H1 (cell line): ENCODE results near the gene B3GALNT1. TPM values are rescaled to one million over a fixed set of nuclear protein-coding genes. Genes with fewer than 3 reads are reported as not detected.

ENCODE experiments used
- CTCF ChIA-PET: fragments of 300-600 bp; sonication (Branson Sonifier 250); formaldehyde crosslinking; loops from one replicate; lab custom pipeline; 2021; ENCODE audit not compliant: partially characterized antibody; lab: Charles Lee
- POLR2A ChIA-PET: fragments of 300-600 bp; sonication (Branson Sonifier 250); formaldehyde crosslinking; loops from one replicate; lab custom pipeline; 2021; ENCODE audit warnings: inconsistent platforms; ENCODE audit not compliant: partially characterized antibody; lab: Charles Lee
- DNase-seq, 2 experiments: peaks; one replicate each; pipeline versions ENCODE4 v3.0.0 to v3.0.0-alpha.2; 2010 to 2022; ENCODE audit warnings: low spot score in 2 of 2, low read depth in 1 of 2, mixed read lengths in 1 of 2
- FAIRE-seq: peaks from 2 replicates; lab custom pipeline; 2011; peaks lifted over from hg19 to GRCh38; lab: Jason Lieb, UNC
- H2AFZ ChIP-seq: 2 replicates; pipeline ENCODE4 v1.8.1; 2012; ENCODE audit warnings: low read length, inconsistent platforms
- H2AK5ac ChIP-seq: 2 replicates; pipeline ENCODE4 v1.6.1; 2013; ENCODE audit warnings: low read depth, low read length
- H2BK120ac ChIP-seq: replicated peaks from 2 replicates; pipeline ENCODE3; 2013; ENCODE audit warnings: low read depth, low read length, inconsistent platforms
- H2BK12ac ChIP-seq: 2 replicates; pipeline ENCODE4 v1.6.1; 2013; ENCODE audit warnings: low read depth, low read length
- H2BK15ac ChIP-seq: 2 replicates; pipeline ENCODE4 v1.6.1; 2013; ENCODE audit warnings: low read length
- H2BK20ac ChIP-seq: 2 replicates; pipeline ENCODE4 v1.6.1; 2013; ENCODE audit warnings: low read length
- H2BK5ac ChIP-seq: 2 replicates; pipeline ENCODE4 v1.6.1; 2013; ENCODE audit warnings: low read depth, low read length
- H3K14ac ChIP-seq: 2 replicates; pipeline ENCODE4 v1.6.1; 2013; ENCODE audit warnings: inconsistent platforms; ENCODE audit not compliant: insufficient read length
- H3K18ac ChIP-seq: 2 replicates; pipeline ENCODE4 v1.6.1; 2013; ENCODE audit warnings: low read length; ENCODE audit errors: extremely low read depth
- H3K23ac ChIP-seq: 2 replicates; pipeline ENCODE4 v1.6.1; 2013; ENCODE audit warnings: inconsistent platforms; ENCODE audit not compliant: insufficient read length
- H3K23me2 ChIP-seq: 2 replicates; pipeline ENCODE4 v1.6.1; 2013; ENCODE audit warnings: low read depth, low read length
- H3K27ac ChIP-seq: 2 replicates; pipeline ENCODE4 v1.6.1; 2011; ENCODE audit warnings: low read depth, low read length, inconsistent platforms
- H3K27me3 ChIP-seq, 4 experiments: replicated peaks in 1 of 4; 1 replicate in 1 of 4; 2 replicates in 3 of 4; pipeline versions ENCODE4 v1.6.1 to v1.8.1; 2011 to 2013; ENCODE audit warnings: low read length in 3 of 4, mild to moderate bottlenecking in 3 of 4, inconsistent platforms in 2 of 4, mixed read lengths in 2 of 4, moderate library complexity in 1 of 4; ENCODE audit not compliant: control insufficient read depth in 3 of 4, insufficient read depth in 3 of 4; ENCODE audit errors: extremely low read depth in 1 of 4
- H3K36me3 ChIP-seq, 4 experiments: 2 replicates each; pipeline versions ENCODE4 v1.6.1 to v1.8.1; 2011 to 2013; ENCODE audit warnings: mild to moderate bottlenecking in 4 of 4, low read length in 3 of 4, moderate library complexity in 2 of 4, control low read depth in 1 of 4, inconsistent platforms in 1 of 4; ENCODE audit not compliant: insufficient read depth in 4 of 4, control insufficient read depth in 2 of 4
- H3K4ac ChIP-seq: replicated peaks from 2 replicates; pipeline ENCODE3; 2013; ENCODE audit warnings: low read length, low read depth, mixed read lengths, inconsistent platforms; ENCODE audit not compliant: insufficient read length
- H3K4me1 ChIP-seq, 4 experiments: replicated peaks in 1 of 4; 1 replicate in 1 of 4; 2 replicates in 3 of 4; pipeline versions ENCODE4 v1.6.1 to v1.8.1; 2011 to 2013; ENCODE audit warnings: low read length in 3 of 4, inconsistent platforms in 2 of 4, mixed read lengths in 1 of 4; ENCODE audit not compliant: insufficient read depth in 4 of 4, control insufficient read depth in 3 of 4
- H3K4me2 ChIP-seq, 2 experiments: 2 replicates each; pipeline versions ENCODE4 v1.6.1 to v1.8.1; 2011 to 2013; ENCODE audit warnings: low read depth in 2 of 2, low read length in 2 of 2, control low read depth in 1 of 2, inconsistent platforms in 1 of 2, mild to moderate bottlenecking in 1 of 2; ENCODE audit not compliant: insufficient read depth in 1 of 2
- H3K4me3 ChIP-seq, 4 experiments: fragments of 200-600, 300-600 bp in 1 of 4; sonication (generic), shearing (Covaris generic), sonication (Bioruptor Twin) in 1 of 4; 2 replicates each; pipeline versions ENCODE4 v1.5.1 to v1.8.1; 2011 to 2016; ENCODE audit warnings: low read length in 4 of 4, low read depth in 3 of 4, control low read depth in 2 of 4, inconsistent platforms in 2 of 4, mild to moderate bottlenecking in 2 of 4, mixed read lengths in 1 of 4, moderate library complexity in 1 of 4; ENCODE audit not compliant: insufficient read depth in 2 of 4; ENCODE audit errors: extremely low read depth in 1 of 4
- H3K56ac ChIP-seq: replicated peaks from 2 replicates; pipeline ENCODE3; 2013; ENCODE audit warnings: low read depth, mild to moderate bottlenecking, mixed read lengths, low read length, inconsistent platforms; ENCODE audit not compliant: insufficient read length
- H3K79me1 ChIP-seq: 2 replicates; pipeline ENCODE4 v1.6.1; 2013; ENCODE audit warnings: low read depth, low read length, control low read depth
- H3K79me2 ChIP-seq, 2 experiments: 2 replicates each; pipeline versions ENCODE4 v1.6.1 to v1.8.1; 2012 to 2013; ENCODE audit warnings: low read length in 2 of 2, mild to moderate bottlenecking in 2 of 2, inconsistent platforms in 1 of 2; ENCODE audit not compliant: insufficient read depth in 2 of 2, control insufficient read depth in 1 of 2
- H3K9ac ChIP-seq, 4 experiments: replicated peaks in 1 of 4; 1 replicate in 1 of 4; 2 replicates in 3 of 4; pipeline versions ENCODE4 v1.6.1 to v1.8.1; 2011 to 2013; ENCODE audit warnings: low read depth in 3 of 4, low read length in 3 of 4, control low read depth in 2 of 4, mild to moderate bottlenecking in 2 of 4, moderate library complexity in 2 of 4, inconsistent platforms in 1 of 4; ENCODE audit errors: extremely low read depth in 1 of 4
- H3K9me3 ChIP-seq, 2 experiments: 2 replicates each; pipeline versions ENCODE4 v1.6.1 to v1.8.1; 2012 to 2013; ENCODE audit warnings: mild to moderate bottlenecking in 2 of 2, moderate library complexity in 2 of 2, control low read depth in 1 of 2, inconsistent platforms in 1 of 2, low read depth in 1 of 2, low read length in 1 of 2, mixed read lengths in 1 of 2; ENCODE audit not compliant: insufficient read depth in 2 of 2
- H4K20me1 ChIP-seq, 2 experiments: replicated peaks in 1 of 2; 2 replicates each; pipeline versions ENCODE3 to v1.8.1; 2011 to 2013; ENCODE audit warnings: inconsistent platforms in 2 of 2, low read length in 2 of 2, mild to moderate bottlenecking in 1 of 2; ENCODE audit not compliant: insufficient read depth in 2 of 2, control insufficient read depth in 1 of 2
- H4K5ac ChIP-seq: 2 replicates; pipeline ENCODE4 v1.6.1; 2013; ENCODE audit warnings: low read length, low read depth, mixed read lengths, inconsistent platforms; ENCODE audit not compliant: insufficient read length
- H4K8ac ChIP-seq: 2 replicates; pipeline ENCODE4 v1.8.0; 2013; ENCODE audit warnings: mild to moderate bottlenecking, moderate library complexity, low read length, inconsistent platforms; ENCODE audit not compliant: insufficient read depth; ENCODE audit errors: extremely low read depth
- H4K91ac ChIP-seq: replicated peaks from 2 replicates; pipeline ENCODE3; 2013; ENCODE audit warnings: low read length, mixed read lengths, inconsistent platforms; ENCODE audit not compliant: insufficient read length
- BACH1 ChIP-seq: IDR thresholded peaks from 2 replicates; pipeline ENCODE4 v1.6.1; 2012; ENCODE audit warnings: low read length, improper control_type of control experiment
- BRCA1 ChIP-seq: IDR thresholded peaks from 2 replicates; pipeline ENCODE4 v1.6.1; 2012; ENCODE audit warnings: low read depth, low read length, improper control_type of control experiment
- CHD1 ChIP-seq: IDR thresholded peaks from 2 replicates; pipeline ENCODE4 v1.6.1; 2012; ENCODE audit warnings: low read depth, low read length, improper control_type of control experiment
- KDM1A ChIP-seq: fragments of 200-600, 300-600 bp; sonication (generic); IDR thresholded peaks from 2 replicates; pipeline ENCODE4 v1.7.1; 2016; ENCODE audit warnings: mild to moderate bottlenecking, low read length, borderline replicate concordance
- NANOG ChIP-seq: IDR thresholded peaks from 2 replicates; pipeline ENCODE4 v1.6.1; 2011; ENCODE audit warnings: low read length, low read depth, mild to moderate bottlenecking, inconsistent platforms; ENCODE audit not compliant: insufficient read depth, poor library complexity, severe bottlenecking
- POLR2AphosphoS5 ChIP-seq: IDR thresholded peaks from 2 replicates; pipeline ENCODE4 v1.6.1; 2011; ENCODE audit warnings: low read depth, low read length
- POU5F1 ChIP-seq: IDR thresholded peaks from 2 replicates; pipeline ENCODE4 v1.6.1; 2011; ENCODE audit warnings: low read depth, mild to moderate bottlenecking, low read length, moderate library complexity
- RFX5 ChIP-seq: IDR thresholded peaks from 2 replicates; pipeline ENCODE4 v1.6.1; 2011; ENCODE audit warnings: low read depth, low read length, improper control_type of control experiment, borderline replicate concordance
- SAP30 ChIP-seq: fragments of 300-600 bp; sonication (generic); IDR thresholded peaks from 2 replicates; pipeline ENCODE4 v1.7.1; 2012; ENCODE audit warnings: low read length, moderate library complexity, mild to moderate bottlenecking, inconsistent platforms; ENCODE audit not compliant: insufficient read depth, insufficient replicate concordance
- TAF1 ChIP-seq: IDR thresholded peaks from 2 replicates; pipeline ENCODE4 v1.6.1; 2011; ENCODE audit warnings: mild to moderate bottlenecking, low read depth, low read length
- USF2 ChIP-seq: IDR thresholded peaks from 2 replicates; pipeline ENCODE4 v1.6.1; 2011; ENCODE audit warnings: low read length, improper control_type of control experiment
- WGBS, 2 experiments: shearing (Covaris generic) in 1 of 2; methylation state at CpG; one replicate each; pipeline versions ENCODE4 v1.1.6 to v1.1.7; 2013 to 2015; ENCODE audit warnings: low lambda C conversion rate in 2 of 2, mixed read lengths in 2 of 2, inconsistent platforms in 1 of 2, low coverage in 1 of 2, missing lambda C conversion rate in 1 of 2; ENCODE audit not compliant: insufficient replicate concordance in 2 of 2, insufficient coverage in 1 of 2, insufficient read length in 1 of 2; ENCODE audit errors: extremely low coverage in 1 of 2, missing lambda C conversion rate in 1 of 2; 5-methylcytosine and 5-hydroxymethylcytosine counted together
- polyA plus RNA-seq, 7 experiments: library from polyadenylated mRNA; depleted of rRNA in 3 of 7; stranded (reverse) in 5 of 7; unstranded in 2 of 7; fragments of >200 nt in 5 of 7; fragments of 200-250 nt in 2 of 7; gene quantifications; 1 replicate in 5 of 7; 2 replicates in 1 of 7; 4 replicates in 1 of 7; pipeline versions ENCODE4 v1.2.1 to v1.2.3, GENCODE V29; 2011 to 2013; ENCODE audit warnings: missing spikeins in 2 of 7, mixed read lengths in 2 of 7
- total RNA-seq: library from RNA; stranded (reverse); fragmentation: NEBNext Ultra II Directional; extraction: Animal tissue kit (Norgen Biotek cat#: 25700); gene quantifications from 2 replicates; pipeline ENCODE4 v1.2.1, GENCODE V29; 2021

Gene B3GALNT1
- total and polyA plus RNA-seq, 2 of the 8 experiments (the other 6 are each of a cell fraction or from before 2014, with no cell fraction given) = 5.0 to 8.1 TPM

- Histone ChIP-seq H3K9me3 (no peaks in the 10 kb centered on the region), H3K4me2 (peak overlapping the region in 1 of 2 experiments; percentile 21; a peak in 2 of 4 replicates), H2BK5ac (no peak overlapping the region), H3K18ac (no peak overlapping the region), H3K9ac (no peak overlapping the region), H2AFZ (no peak overlapping the region), H4K91ac (no peak overlapping the region), H3K23me2 (no peaks in the 10 kb centered on the region), H2BK120ac (no peak overlapping the region), H3K79me2 (no peaks in the 10 kb centered on the region), H3K36me3 (no peaks in the 10 kb centered on the region; a peak in 1 of 8 replicates), H4K20me1 (no peaks in the 10 kb centered on the region), H3K4ac (no peak overlapping the region), H4K8ac (no peak overlapping the region), H3K14ac (no peak overlapping the region), H2BK20ac (no peak overlapping the region), H4K5ac (no peak overlapping the region), H3K56ac (no peak overlapping the region), H3K79me1 (no peaks in the 10 kb centered on the region), H2BK12ac (no peak overlapping the region), H3K4me3 (no peak overlapping the region), H3K27ac (no peak overlapping the region), H3K27me3 (no peaks in the 10 kb centered on the region), H3K4me1 (no peaks in the 10 kb centered on the region), H2AK5ac (no peak overlapping the region), H3K23ac (no peak overlapping the region), H2BK15ac (no peak overlapping the region)
- WGBS, 2 experiments = 82% methylated on average over 2 of the region's 2 CpGs; no CpG with 5 or more reads in 1 of the 2 experiments
- ChIA-PET CTCF (interaction anchor here (0.9 kb wide), 1 partner anchor 33 kb away, joined by 3 read pairs; no protein-coding TSS in a partner anchor), POLR2A (interaction anchor here (1.5 kb wide), 1 partner anchor 84 kb away, joined by 3 read pairs; the partner anchor contains the start of gene NMD3)
- DNase-seq = no peak
- TF ChIP-seq NANOG (no peak), TAF1 (no peak), POU5F1 (no peak), SAP30 (no peak), BRCA1 (no peak), POLR2AphosphoS5 (no peak), CHD1 (no peak), KDM1A (no peak), USF2 (no peak), RFX5 (no peak), BACH1 (no peak)
- FAIRE-seq = no peak
These were observed 32.1 kb upstream of the B3GALNT1 start for GRCh38 chr3:161137260-161137659.
